HG03095 (cell line): ENCODE data around the gene MCC.
"Not testable (repeated sequence)": the region's sequence is repeated elsewhere in the genome, so short reads cannot be mapped to it uniquely, and the experiment has no call there.

Source experiments
- ATAC-seq: cut with Tn5 transposase; IDR thresholded peaks from one replicate; pipeline ENCODE4 v1.9.1; 2021; ENCODE audit warnings: moderate library complexity; ENCODE audit not compliant: unreplicated experiment

The MCC gene

GRCh38 chr5:113091622-113092021 is 396.6 kb downstream of the MCC start:
- no peak for ATAC-seq

- no peak for ATAC-seq
Measured at GRCh38 chr5:113090336-113091106, 397.7 kb downstream of the MCC start.

GRCh38 chr5:113089653-113090335 is 398.5 kb downstream of the MCC start:
- ATAC-seq = no peak

GRCh38 chr5:113087976-113088514 is 400.2 kb downstream of the MCC start:
- no peak for ATAC-seq

- ATAC-seq = no peak
Measured at GRCh38 chr5:113085880-113086409, 402.3 kb downstream of the MCC start.

GRCh38 chr5:113085084-113085414 is 403.2 kb downstream of the MCC start:
- no peak for ATAC-seq

- no peak for ATAC-seq
Measured at GRCh38 chr5:113084402-113085083, 403.7 kb downstream of the MCC start.

GRCh38 chr5:113083481-113083880 is 404.8 kb downstream of the MCC start:
- ATAC-seq = no peak

GRCh38 chr5:113082547-113082905 is 405.7 kb downstream of the MCC start:
- ATAC-seq = no peak

- ATAC-seq = no peak
Measured at GRCh38 chr5:113081881-113082546, 406.2 kb downstream of the MCC start.

- no peak for ATAC-seq
Measured at GRCh38 chr5:113081091-113081839, 407.0 kb downstream of the MCC start.

GRCh38 chr5:113076649-113077048 is 411.6 kb downstream of the MCC start:
- ATAC-seq = not testable (repeated sequence)

- ATAC-seq = no peak
Measured at GRCh38 chr5:113075019-113075418, 413.2 kb downstream of the MCC start.

GRCh38 chr5:113073629-113074034 is 414.6 kb downstream of the MCC start:
- not testable (repeated sequence) for ATAC-seq

GRCh38 chr5:113071401-113071800 is 416.9 kb downstream of the MCC start:
- no peak for ATAC-seq

GRCh38 chr5:113070901-113071300 is 417.4 kb downstream of the MCC start:
- no peak for ATAC-seq

- no peak for ATAC-seq
Measured at GRCh38 chr5:113068559-113068958, 419.7 kb downstream of the MCC start.

GRCh38 chr5:113067635-113068344 is 420.5 kb downstream of the MCC start:
- ATAC-seq = no peak

- no peak for ATAC-seq
Measured at GRCh38 chr5:113065626-113066025, 422.6 kb downstream of the MCC start.

- no peak for ATAC-seq
Measured at GRCh38 chr5:113064806-113065205, 423.4 kb downstream of the MCC start.
